NCI-H146 treated with DMSO at 0.1 percent for 48 hours (cell line): ENCODE measurements around the gene RPRD2.

Experiments
- DNase-seq: peaks from one replicate; lab custom pipeline; 2025; ENCODE audit not compliant: unreplicated experiment; lab: John Stamatoyannopoulos, UW

The RPRD2 gene

DNA sequence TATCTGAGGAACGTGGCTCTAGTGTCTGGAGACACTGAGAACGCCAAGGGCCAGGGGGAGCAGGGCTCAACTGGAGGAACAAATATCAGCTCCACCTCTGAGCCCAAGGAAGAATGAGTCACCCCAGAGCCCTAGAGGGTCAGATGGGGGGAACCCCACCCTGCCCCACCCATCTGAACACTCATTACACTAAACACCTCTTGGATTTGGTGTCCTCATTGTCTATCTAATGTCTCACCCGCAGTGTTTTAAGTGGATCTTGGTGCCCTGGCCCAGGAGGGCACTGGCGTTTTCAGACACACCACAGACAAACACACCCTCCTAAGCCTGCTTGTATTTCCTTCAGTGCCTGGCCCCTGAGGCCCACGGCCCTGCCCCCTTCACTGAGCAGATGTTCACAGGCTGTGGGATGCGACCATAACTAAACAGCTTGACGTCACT is 149.4 kb downstream of the RPRD2 start:
- no peak for DNase-seq

DNA sequence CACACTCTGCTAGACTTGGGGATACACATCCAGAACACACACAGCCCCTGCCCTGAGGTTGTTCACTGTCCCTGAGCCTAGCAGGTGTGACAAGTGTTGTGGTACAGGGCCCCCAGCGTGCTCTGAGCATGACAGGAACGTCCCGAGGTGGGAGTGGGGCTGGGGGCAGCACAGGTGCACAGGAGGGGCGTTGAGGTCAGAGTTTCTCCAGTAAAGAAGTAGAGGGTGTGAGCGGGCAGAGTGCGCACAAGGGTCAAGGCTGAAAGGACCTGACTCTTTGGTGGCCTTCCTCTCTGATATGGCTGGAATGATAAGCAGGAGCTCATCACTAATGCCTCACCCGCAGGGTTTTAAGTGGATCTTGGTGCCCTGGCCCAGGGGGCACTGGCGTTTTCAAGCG is 150.3 kb downstream of the RPRD2 start:
- no peak for DNase-seq

DNA sequence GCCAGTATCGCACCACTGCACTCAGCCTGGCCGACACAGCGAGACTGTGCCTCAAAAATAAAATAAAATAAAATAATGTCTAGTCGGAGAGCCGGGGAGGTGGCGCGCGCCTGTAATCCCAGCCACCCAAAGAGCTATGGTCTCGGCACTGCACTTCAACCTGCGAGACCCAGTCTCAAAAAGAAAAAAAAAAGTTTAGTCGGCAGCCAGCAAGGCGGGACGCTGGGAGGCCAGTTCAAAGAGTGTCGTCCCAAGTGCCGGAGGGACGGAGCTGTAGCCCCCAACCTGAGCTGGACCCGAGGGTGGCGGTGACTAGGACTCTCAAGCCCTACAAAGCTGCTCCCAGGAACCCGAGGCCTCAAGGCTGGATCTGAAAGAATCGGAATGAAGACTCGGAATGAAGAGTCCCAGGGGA is 151.0 kb downstream of the RPRD2 start:
- DNase-seq, result no peak

DNA sequence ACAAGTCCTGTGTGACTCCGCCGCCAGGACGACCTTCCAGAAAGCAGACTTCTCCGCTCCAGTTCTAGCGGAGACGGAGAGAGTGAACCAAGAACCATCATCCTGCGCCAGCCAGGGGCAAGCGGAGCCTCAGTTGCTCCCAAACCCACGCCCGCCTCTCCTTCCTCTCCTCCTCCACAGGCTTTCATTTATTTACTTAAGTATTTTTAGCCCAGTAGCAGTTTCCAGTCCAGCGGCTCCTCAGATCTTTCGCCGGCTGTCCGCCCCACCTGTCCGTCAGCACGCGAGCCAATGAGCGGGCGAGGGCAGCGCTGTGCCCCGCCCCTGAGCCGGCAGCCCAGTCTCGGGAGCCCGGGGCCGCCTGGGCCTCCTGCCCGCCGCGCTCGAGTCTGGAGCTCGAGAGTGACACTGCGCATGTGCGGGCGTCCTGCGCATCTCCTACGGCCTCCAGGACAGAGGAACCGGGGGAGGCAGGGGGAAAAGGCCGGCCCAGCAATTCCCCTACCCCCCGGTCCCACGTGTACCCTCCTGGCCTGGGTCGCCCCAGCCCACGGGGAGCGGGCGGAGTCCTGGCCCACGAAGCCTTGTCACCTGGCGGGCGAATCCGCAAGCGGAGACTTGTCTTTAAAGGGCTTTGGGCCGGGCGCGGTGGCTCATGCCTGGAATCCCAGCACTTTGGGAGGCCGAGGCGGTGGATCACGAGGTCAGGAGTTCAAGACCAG is 151.5 kb downstream of the RPRD2 start, which contains the start of gene FALEC:
TSS of gene FALEC (plus strand) at position 425 of the 722 bp plus-strand sequence.
- DNase-seq, result peak; percentile 92

DNA sequence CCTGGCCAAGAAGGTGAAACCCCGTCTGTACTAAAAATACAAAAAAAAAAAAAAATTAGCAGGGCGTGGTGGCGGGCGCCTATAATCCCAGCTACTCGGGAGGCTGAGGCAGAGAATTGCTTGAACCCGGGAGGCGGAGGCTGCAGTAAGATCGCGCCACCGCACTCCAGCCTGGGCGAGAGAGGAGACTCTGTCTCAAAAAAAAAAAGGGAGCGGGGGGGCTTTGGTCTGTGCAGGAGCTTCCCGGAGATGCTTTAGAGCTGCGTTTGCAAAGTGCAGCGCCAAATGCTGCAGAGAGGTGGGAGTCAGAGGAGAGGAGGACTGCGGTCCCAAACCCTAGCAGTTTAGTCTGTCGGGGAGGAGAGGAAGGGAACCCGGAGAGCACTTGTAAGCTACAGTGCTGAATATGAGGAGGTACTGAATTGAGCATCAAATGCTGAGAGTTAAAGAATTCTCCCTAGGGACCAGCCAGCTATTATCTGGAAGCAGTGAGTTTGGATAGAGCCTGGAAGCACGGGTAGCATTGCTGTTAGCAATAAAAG is 152.2 kb downstream of the RPRD2 start:
- no peak for DNase-seq

DNA sequence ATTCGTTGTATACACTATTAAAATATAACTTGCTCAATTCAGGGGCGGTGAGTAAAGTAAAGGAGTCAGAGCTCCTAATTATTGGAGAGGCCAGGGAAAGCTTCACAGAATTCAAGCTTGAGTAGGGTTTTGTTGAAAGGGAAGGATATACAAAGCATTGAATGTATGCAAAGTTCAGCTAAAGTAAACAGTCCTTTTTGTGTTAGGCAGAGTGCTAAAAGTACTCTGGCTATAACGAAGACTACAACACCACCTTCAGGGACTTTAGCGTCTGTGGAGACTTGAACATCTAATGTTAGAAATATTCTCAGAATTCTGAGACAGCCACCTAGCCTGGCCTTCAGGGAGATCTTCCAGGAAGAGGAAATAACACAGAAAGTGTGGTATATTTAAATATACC is 152.7 kb downstream of the RPRD2 start:
- no peak for DNase-seq

DNA sequence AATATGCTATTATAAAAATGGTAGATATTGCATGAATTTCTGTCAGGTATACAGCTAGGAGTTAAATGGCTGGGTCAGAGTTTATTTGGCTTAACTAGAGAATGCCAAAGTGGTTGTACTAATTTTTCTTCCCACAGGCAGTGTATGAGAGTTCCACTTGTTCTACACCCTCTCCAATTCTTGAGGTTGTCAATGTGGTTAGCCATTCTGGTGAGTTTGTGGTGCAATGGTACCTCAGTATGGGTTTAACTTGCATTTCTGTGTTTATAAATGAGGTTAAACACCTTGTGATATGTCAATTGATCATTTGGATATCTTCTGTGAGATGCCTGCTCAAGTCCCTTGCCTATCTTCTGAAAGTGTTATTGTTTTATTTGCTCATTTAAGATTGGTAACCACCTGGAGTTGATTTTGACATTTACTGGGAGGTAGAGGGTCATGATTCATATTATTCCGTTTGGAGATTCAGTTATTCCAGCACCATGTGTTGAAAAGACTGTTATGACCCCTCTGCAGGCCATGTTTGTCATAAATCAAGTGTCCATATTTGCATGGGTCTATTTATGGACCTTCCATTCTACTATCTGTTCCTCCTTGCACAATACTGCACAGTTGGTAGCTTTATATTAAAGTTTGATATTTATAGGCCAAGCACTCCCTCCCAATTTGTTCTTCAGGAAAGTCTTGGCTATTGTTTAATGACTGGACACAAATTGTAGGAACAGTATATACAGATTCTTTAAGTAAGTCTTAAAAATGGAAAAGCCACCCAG is 157.4 kb downstream of the RPRD2 start:
- no peak for DNase-seq

DNA sequence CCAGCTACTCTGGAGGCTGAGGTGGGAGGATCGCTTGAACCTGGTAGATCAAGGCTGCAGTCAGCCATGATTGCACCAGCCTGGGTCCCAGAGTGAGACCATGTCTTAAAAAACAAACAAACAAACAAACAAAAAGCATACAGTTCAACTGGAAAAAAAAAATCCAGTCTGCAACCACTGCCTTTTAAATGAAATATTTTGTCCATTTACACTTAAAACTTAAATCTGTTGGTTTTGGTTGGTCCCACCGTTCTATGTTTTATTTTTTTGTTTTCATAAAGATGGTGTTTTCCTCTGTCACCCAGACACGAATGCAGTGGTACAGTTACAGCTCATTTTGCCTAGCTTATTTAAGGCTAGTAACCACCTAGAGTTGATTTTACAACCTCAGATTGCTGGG is 161.4 kb downstream of the RPRD2 start:
- DNase-seq, result no peak
